Endothelial cell of umbilical vein (primary cell): ENCODE data around the gene SMOC1. TPM values are rescaled to one million over a fixed set of nuclear protein-coding genes. Genes with fewer than 3 reads are reported as not detected.

Source experiments
- BruUV-seq: library from RNA; stranded (reverse); fragments of 400-500 nt; replicated peaks from 2 replicates; lab custom pipeline; 2021; lab: Mats Ljungman, UMichigan
- CTCF ChIA-PET: fragments of 300-600, 350-600 bp; sonication (Branson Sonifier 250); formaldehyde crosslinking; loops from one replicate; lab custom pipeline; 2021; ENCODE audit warnings: antibody characterized with exemption, inconsistent platforms; lab: Charles Lee
- POLR2A ChIA-PET: fragments of 300-600, 350-600 bp; sonication (Branson Sonifier 250); formaldehyde crosslinking; loops from one replicate; lab custom pipeline; 2021; ENCODE audit warnings: antibody characterized with exemption, inconsistent platforms; lab: Charles Lee
- DNase-seq: peaks from one replicate; pipeline ENCODE4 v3.0.0-alpha.2; 2011; ENCODE audit warnings: low read depth, low spot score
- FAIRE-seq: peaks from 2 replicates; lab custom pipeline; 2011; peaks lifted over from hg19 to GRCh38; lab: Jason Lieb, UNC
- H2AFZ ChIP-seq: 2 replicates; pipeline ENCODE4 v1.6.0; 2012; ENCODE audit warnings: low read depth, low read length, control low read depth, inconsistent platforms
- H3K27ac ChIP-seq: 2 replicates; pipeline ENCODE4 v1.5.1; 2011; ENCODE audit warnings: low read depth, mild to moderate bottlenecking, control low read depth, low read length, moderate library complexity; ENCODE audit not compliant: insufficient read depth
- H3K27me3 ChIP-seq, 2 experiments: 2 replicates each; pipeline versions ENCODE4 v1.6.0 to v1.6.1; 2011; ENCODE audit warnings: low read length in 2 of 2, mixed read lengths in 1 of 2; ENCODE audit not compliant: control insufficient read depth in 2 of 2, insufficient read depth in 2 of 2
- H3K36me3 ChIP-seq, 2 experiments: 2 replicates in 1 of 2; 3 replicates in 1 of 2; pipeline ENCODE4 v1.5.1; 2011; ENCODE audit warnings: low read length in 2 of 2, mild to moderate bottlenecking in 1 of 2, moderate library complexity in 1 of 2; ENCODE audit not compliant: control insufficient read depth in 2 of 2, insufficient read depth in 2 of 2; ENCODE audit errors: extremely low read depth in 1 of 2
- H3K4me1 ChIP-seq: 3 replicates; pipeline ENCODE4 v1.5.1; 2011; ENCODE audit warnings: mild to moderate bottlenecking, low read length; ENCODE audit not compliant: control insufficient read depth, insufficient read depth; ENCODE audit errors: extremely low read depth
- H3K4me2 ChIP-seq: 2 replicates; pipeline ENCODE4 v1.6.1; 2011; ENCODE audit warnings: low read length, control low read depth, mixed read lengths; ENCODE audit not compliant: insufficient read depth
- H3K4me3 ChIP-seq, 3 experiments: fragments of 200-600 bp in 1 of 3; sonication (generic), shearing (Covaris generic) in 1 of 3; replicated peaks in 1 of 3; 2 replicates each; pipeline ENCODE4 v1.5.1; 2011 to 2016; ENCODE audit warnings: control low read depth in 3 of 3, low read length in 3 of 3, mild to moderate bottlenecking in 2 of 3, inconsistent platforms in 1 of 3, low read depth in 1 of 3, moderate library complexity in 1 of 3; ENCODE audit not compliant: insufficient read depth in 1 of 3
- H3K79me2 ChIP-seq: 2 replicates; pipeline ENCODE4 v1.6.0; 2012; ENCODE audit warnings: low read length, inconsistent platforms; ENCODE audit not compliant: control insufficient read depth, insufficient read depth
- H3K9ac ChIP-seq: replicated peaks from 2 replicates; pipeline ENCODE3; 2011; ENCODE audit warnings: low read length, control low read depth; ENCODE audit not compliant: insufficient read depth; ENCODE audit errors: extremely low read depth
- H3K9me1 ChIP-seq: replicated peaks from 3 replicates; pipeline ENCODE4 v1.6.0; 2011; ENCODE audit warnings: mild to moderate bottlenecking, low read length; ENCODE audit not compliant: control insufficient read depth, insufficient read depth; ENCODE audit errors: extremely low read depth
- H3K9me3 ChIP-seq: replicated peaks from 2 replicates; pipeline ENCODE4 v1.5.1; 2012; ENCODE audit warnings: low read length, inconsistent platforms; ENCODE audit not compliant: control insufficient read depth, insufficient read depth
- H4K20me1 ChIP-seq: replicated peaks from 2 replicates; pipeline ENCODE3; 2011; ENCODE audit warnings: mild to moderate bottlenecking, low read length; ENCODE audit not compliant: control insufficient read depth, insufficient read depth; ENCODE audit errors: extremely low read depth
- CTCF ChIP-seq, 2 donors: IDR thresholded peaks; 1 replicate in 1 of 2; 2 replicates in 1 of 2; pipeline ENCODE4 v1.5.1; 2011; ENCODE audit warnings: low read length in 2 of 2, mild to moderate bottlenecking in 2 of 2, moderate library complexity in 2 of 2, control low read depth in 1 of 2, inconsistent platforms in 1 of 2, low read depth in 1 of 2; ENCODE audit not compliant: insufficient read depth in 1 of 2; ENCODE audit errors: extremely low read depth in 1 of 2
- EZH2 ChIP-seq: IDR thresholded peaks from 2 replicates; pipeline ENCODE4 v1.6.1; 2012; ENCODE audit warnings: borderline replicate concordance, low read depth, mild to moderate bottlenecking, moderate library complexity, low read length, inconsistent platforms; ENCODE audit not compliant: severe bottlenecking
- GATA2 ChIP-seq: IDR thresholded peaks from 2 replicates; pipeline ENCODE4 v1.7.0; 2011; ENCODE audit warnings: low read depth, mild to moderate bottlenecking, moderate library complexity, mixed read lengths, low read length; ENCODE audit not compliant: insufficient read length, insufficient read depth
- JUN ChIP-seq: IDR thresholded peaks from 2 replicates; pipeline ENCODE4 v1.6.1; 2011; ENCODE audit warnings: borderline replicate concordance, low read depth; ENCODE audit not compliant: insufficient read length, insufficient read depth
- MAX ChIP-seq: IDR thresholded peaks from 2 replicates; pipeline ENCODE4 v1.6.1; 2011; ENCODE audit not compliant: insufficient read depth, insufficient read length
- MYC ChIP-seq: IDR thresholded peaks from one replicate; pipeline ENCODE4 v1.6.1; 2011; ENCODE audit warnings: mild to moderate bottlenecking, low read depth, low read length
- POLR2A ChIP-seq: IDR thresholded peaks from 2 replicates; pipeline ENCODE4 v1.6.1; 2012; ENCODE audit warnings: low read depth, mild to moderate bottlenecking, control low read depth, low read length
- POLR2AphosphoS5 ChIP-seq: IDR thresholded peaks from 2 replicates; pipeline ENCODE4 v1.6.1; 2012; ENCODE audit warnings: low read depth, mild to moderate bottlenecking, control low read depth, low read length, moderate library complexity; ENCODE audit not compliant: insufficient read depth
- dilution Hi-C: fragments of 300-500 bp; cut with MboI; formaldehyde crosslinking; loops from one replicate; pipeline ENCODE4 v1.15.0; 2019; ENCODE audit warnings: low sequenced_read_pairs; ENCODE audit not compliant: extremely low pct_ligation_motif_present
- intact Hi-C: fragments of 100-400 bp; cut with micrococcal nuclease; formaldehyde crosslinking; loops from one replicate; pipeline ENCODE4 v1.10.0; 2022
- polyA plus RNA-seq, 4 experiments: library from polyadenylated mRNA; depleted of rRNA in 3 of 4; stranded (reverse) in 3 of 4; unstranded in 1 of 4; fragments of >200 nt; gene quantifications; 2 replicates each; pipeline versions ENCODE4 v1.2.1 to v1.2.3, GENCODE V29; 2011 to 2012; ENCODE audit warnings: missing spikeins in 1 of 4
- total RNA-seq: library from RNA; stranded (reverse); gene quantifications from 2 replicates; pipeline ENCODE4 v1.2.3, GENCODE V29; 2021

SMOC1 gene
- total and polyA plus RNA-seq, 2 donors (not counting 3 experiments of a cell fraction or from before 2014, with no cell fraction given) = 0.97 to 1.1 TPM

GRCh38 chr14:69895109-69895508 is 15.9 kb downstream of the SMOC1 start:
- no TSS peak for BruUV-seq
- intact Hi-C loops = no loop called here
- Histone ChIP-seq H3K9ac (no peak overlapping the region), H3K27me3 (peaks cover 0 to 2% of the 10 kb centered on the region in 2 experiments), H3K4me2 (no peak overlapping the region), H3K9me3 (no peaks in the 10 kb centered on the region), H3K27ac (no peak overlapping the region), H4K20me1 (no peaks in the 10 kb centered on the region), H3K36me3 (no peaks in the 10 kb centered on the region), H3K79me2 (no peaks in the 10 kb centered on the region), H3K4me1 (no peaks in the 10 kb centered on the region), H2AFZ (no peak overlapping the region), H3K9me1 (no peaks in the 10 kb centered on the region), H3K4me3 (no peak overlapping the region)
- dilution Hi-C loops = no loop called here
- DNase-seq (no peak), FAIRE-seq (no peak)
- CTCF ChIA-PET = interaction anchor here (1.5 to 1.9 kb wide), 3 partner anchors 17 to 133 kb away, joined by 6 to 8 read pairs (median 7); no protein-coding TSS in a partner anchor
- POLR2A ChIA-PET = no interaction called here
- TF ChIP-seq MAX (no peak), MYC (no peak), EZH2 (no peak), CTCF (IDR thresholded peaks at IDR 0.05; ENCODE audit: extremely low read depth in 1 of 2, insufficient read depth in 1 of 2, low read depth in 1 of 2, low read length in 2 of 2) (no peak), JUN (no peak), POLR2AphosphoS5 (no peak), GATA2 (no peak), POLR2A (no peak)
